MM.1S (cell line): ENCODE results near the gene P3H2.

Source experiments
- EZH2phosphoT487 ChIP-seq: fragments of 300-600 bp; sonication (generic); IDR thresholded peaks from 2 replicates; pipeline ENCODE4 v1.6.1; 2018; ENCODE audit warnings: antibody characterized with exemption, low read length
- TF ChIP-seq, protein P1 (sequence below): fragments of 300-600 bp; sonication (generic); IDR thresholded peaks from 2 replicates; pipeline ENCODE4 v1.5.1; 2016; ENCODE audit warnings: antibody characterized with exemption, low read length, mixed read lengths

DNA sequence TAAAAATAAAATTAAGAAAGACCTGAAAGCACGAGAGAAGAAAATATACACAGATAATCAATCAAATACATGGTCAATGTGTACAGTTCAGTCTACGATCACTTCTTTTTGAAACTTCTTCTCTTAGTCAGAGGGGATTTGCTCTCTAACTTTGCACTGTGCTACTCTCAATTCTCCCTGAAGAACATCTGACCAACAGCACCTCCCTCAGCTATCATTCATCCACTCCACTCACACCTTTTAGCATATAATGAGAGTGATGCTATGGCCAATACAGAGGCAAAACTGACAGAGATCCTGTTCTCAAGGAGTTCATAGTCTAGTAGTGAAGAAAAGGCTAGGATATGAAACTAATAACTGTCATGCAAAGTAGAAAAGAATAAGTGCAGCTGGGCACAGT lies 45.9 kb downstream of the P3H2 start:
- TF ChIP-seq, protein P1, sequence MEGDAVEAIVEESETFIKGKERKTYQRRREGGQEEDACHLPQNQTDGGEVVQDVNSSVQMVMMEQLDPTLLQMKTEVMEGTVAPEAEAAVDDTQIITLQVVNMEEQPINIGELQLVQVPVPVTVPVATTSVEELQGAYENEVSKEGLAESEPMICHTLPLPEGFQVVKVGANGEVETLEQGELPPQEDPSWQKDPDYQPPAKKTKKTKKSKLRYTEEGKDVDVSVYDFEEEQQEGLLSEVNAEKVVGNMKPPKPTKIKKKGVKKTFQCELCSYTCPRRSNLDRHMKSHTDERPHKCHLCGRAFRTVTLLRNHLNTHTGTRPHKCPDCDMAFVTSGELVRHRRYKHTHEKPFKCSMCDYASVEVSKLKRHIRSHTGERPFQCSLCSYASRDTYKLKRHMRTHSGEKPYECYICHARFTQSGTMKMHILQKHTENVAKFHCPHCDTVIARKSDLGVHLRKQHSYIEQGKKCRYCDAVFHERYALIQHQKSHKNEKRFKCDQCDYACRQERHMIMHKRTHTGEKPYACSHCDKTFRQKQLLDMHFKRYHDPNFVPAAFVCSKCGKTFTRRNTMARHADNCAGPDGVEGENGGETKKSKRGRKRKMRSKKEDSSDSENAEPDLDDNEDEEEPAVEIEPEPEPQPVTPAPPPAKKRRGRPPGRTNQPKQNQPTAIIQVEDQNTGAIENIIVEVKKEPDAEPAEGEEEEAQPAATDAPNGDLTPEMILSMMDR: no peak
- TF ChIP-seq EZH2phosphoT487: no peak
